ENCODE data around the gene RFWD3.

DNA sequence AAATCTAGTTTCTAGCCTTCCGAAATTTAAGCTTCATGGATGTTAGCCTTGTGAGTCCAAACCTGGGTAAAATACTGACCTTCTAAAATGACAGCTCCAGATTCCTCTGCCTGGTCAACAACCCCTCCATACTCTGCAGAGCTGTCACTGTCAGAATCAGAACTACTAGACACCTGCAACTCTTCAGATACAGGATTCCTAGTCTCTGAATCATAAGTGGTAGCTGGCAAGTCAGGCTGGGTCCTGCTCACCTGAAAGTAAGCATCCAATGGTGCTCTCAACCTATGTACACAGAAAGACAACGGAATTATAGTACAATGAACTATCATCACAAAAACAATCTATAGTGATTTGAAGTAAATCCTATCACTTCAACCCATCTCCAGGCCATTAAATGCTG, 14.8 kb downstream of the RFWD3 start:
- TF ChIP-seq, protein P1, sequence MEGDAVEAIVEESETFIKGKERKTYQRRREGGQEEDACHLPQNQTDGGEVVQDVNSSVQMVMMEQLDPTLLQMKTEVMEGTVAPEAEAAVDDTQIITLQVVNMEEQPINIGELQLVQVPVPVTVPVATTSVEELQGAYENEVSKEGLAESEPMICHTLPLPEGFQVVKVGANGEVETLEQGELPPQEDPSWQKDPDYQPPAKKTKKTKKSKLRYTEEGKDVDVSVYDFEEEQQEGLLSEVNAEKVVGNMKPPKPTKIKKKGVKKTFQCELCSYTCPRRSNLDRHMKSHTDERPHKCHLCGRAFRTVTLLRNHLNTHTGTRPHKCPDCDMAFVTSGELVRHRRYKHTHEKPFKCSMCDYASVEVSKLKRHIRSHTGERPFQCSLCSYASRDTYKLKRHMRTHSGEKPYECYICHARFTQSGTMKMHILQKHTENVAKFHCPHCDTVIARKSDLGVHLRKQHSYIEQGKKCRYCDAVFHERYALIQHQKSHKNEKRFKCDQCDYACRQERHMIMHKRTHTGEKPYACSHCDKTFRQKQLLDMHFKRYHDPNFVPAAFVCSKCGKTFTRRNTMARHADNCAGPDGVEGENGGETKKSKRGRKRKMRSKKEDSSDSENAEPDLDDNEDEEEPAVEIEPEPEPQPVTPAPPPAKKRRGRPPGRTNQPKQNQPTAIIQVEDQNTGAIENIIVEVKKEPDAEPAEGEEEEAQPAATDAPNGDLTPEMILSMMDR (IDR thresholded peaks at IDR 0.05), result no peak
- TF ChIP-seq POLR2A (IDR thresholded peaks at IDR 0.05) (no peak), POLR2AphosphoS5 (IDR thresholded peaks at IDR 0.05) (no peak)
